GM19463 (cell line): ENCODE results near the gene SPATA18.

Experiments used
- ATAC-seq: cut with Tn5 transposase; IDR thresholded peaks from one replicate; pipeline ENCODE4 v1.9.1; 2021; ENCODE audit warnings: mild to moderate bottlenecking, moderate library complexity; ENCODE audit not compliant: unreplicated experiment

The SPATA18 gene

GRCh38 chr4:52051213-52051614 lies at the start of gene SPATA18:
Gene SPATA18 (plus strand): TSS chr4:52051304. CDS start chr4:52051705, 401 bp downstream.
- ATAC-seq: peak; percentile 51

- ATAC-seq: no peak
Observed at GRCh38 chr4:52001616-52002015, 49.5 kb upstream of the SPATA18 start.

- no peak for ATAC-seq
Observed at GRCh38 chr4:52004414-52004813, 46.7 kb upstream of the SPATA18 start.

GRCh38 chr4:52005604-52006273 lies 45.4 kb upstream of the SPATA18 start:
- no peak for ATAC-seq

GRCh38 chr4:52006887-52007286 lies 44.2 kb upstream of the SPATA18 start:
- ATAC-seq: no peak

GRCh38 chr4:52010986-52011385 lies 40.1 kb upstream of the SPATA18 start:
- ATAC-seq: no peak

- no peak for ATAC-seq
Observed at GRCh38 chr4:52012651-52013050, 38.5 kb upstream of the SPATA18 start.

- ATAC-seq: no peak
Observed at GRCh38 chr4:52014903-52015302, 36.2 kb upstream of the SPATA18 start.

GRCh38 chr4:52015366-52015765 lies 35.7 kb upstream of the SPATA18 start:
- ATAC-seq: no peak

GRCh38 chr4:52016981-52017380 lies 34.1 kb upstream of the SPATA18 start:
- ATAC-seq: no peak

- no peak for ATAC-seq
Observed at GRCh38 chr4:52017814-52018213, 33.3 kb upstream of the SPATA18 start.

GRCh38 chr4:52019936-52020657 lies 31.0 kb upstream of the SPATA18 start, which contains the start of gene LRRC66:
Gene LRRC66 (minus strand): TSS chr4:52020363. CDS start chr4:52017613, 2,750 bp downstream.
- ATAC-seq: no peak

GRCh38 chr4:52028970-52029369 lies 22.1 kb upstream of the SPATA18 start:
- ATAC-seq: no peak

- ATAC-seq: no peak
Observed at GRCh38 chr4:52032005-52032404, 19.1 kb upstream of the SPATA18 start.

GRCh38 chr4:52035190-52035589 lies 15.9 kb upstream of the SPATA18 start:
- ATAC-seq: no peak

GRCh38 chr4:52036886-52037530 lies 14.1 kb upstream of the SPATA18 start:
- ATAC-seq: no peak

- ATAC-seq: peak; percentile 61
Observed at GRCh38 chr4:52037689-52038102, 13.4 kb upstream of the SPATA18 start.

GRCh38 chr4:52038103-52038912 lies 12.8 kb upstream of the SPATA18 start, which contains the start of gene SGCB:
Gene SGCB (minus strand): TSS chr4:52038299. CDS start chr4:52038259, 40 bp downstream.
- ATAC-seq: peak; percentile 93

- no peak for ATAC-seq
Observed at GRCh38 chr4:52045028-52045427, 6.1 kb upstream of the SPATA18 start.

GRCh38 chr4:52049266-52049665 lies 1.8 kb upstream of the SPATA18 start:
- ATAC-seq: no peak
